Measurements from ENCODE around the gene PPIG. TPM values are rescaled to one million over a fixed set of nuclear protein-coding genes. Genes with fewer than 3 reads are reported as not detected.
"Not testable (repeated sequence)": the region's sequence is repeated elsewhere in the genome, so short reads cannot be mapped to it uniquely, and the experiment has no call there.

Gene PPIG
- total RNA-seq, 4 donors from 2014 or later, result 26.1 to 53.8 (median 37.1) TPM

- TF ChIP-seq CTCF (IDR thresholded peaks at IDR 0.05) (no peak), POLR2A (IDR thresholded peaks at IDR 0.05) (no peak), EP300 (IDR thresholded peaks at IDR 0.05) (no peak)
- Histone ChIP-seq H3K36me3 (no peaks in the 10 kb centered on the region), H3K4me1 (peaks cover 0 to 18% (median 6%) of the 10 kb centered on the region in 4 donors), H3K27ac (no peak overlapping the region), H3K27me3 (no peaks in the 10 kb centered on the region), H3K9me3 (no peaks in the 10 kb centered on the region), H3K4me3 (no peak overlapping the region)
- 87 to 89% methylated on average over 3 of the region's 3 CpGs for WGBS, 2 donors
- DNase-seq (ENCODE audit: low spot score in 2 of 2), result no peak
Observed at GRCh38 chr2:169571571-169571970, 12.6 kb upstream of the PPIG start.

- WGBS, 2 donors, result 77 to 95% methylated on average over 1 of the region's 1 CpG
- Histone ChIP-seq H3K27me3 (no peaks in the 10 kb centered on the region), H3K4me3 (no peak overlapping the region), H3K36me3 (no peaks in the 10 kb centered on the region), H3K27ac (no peak overlapping the region), H3K9me3 (no peaks in the 10 kb centered on the region), H3K4me1 (peaks cover 0 to 18% (median 6%) of the 10 kb centered on the region in 4 donors)
- no peak for DNase-seq (ENCODE audit: low spot score in 2 of 2)
- TF ChIP-seq POLR2A (IDR thresholded peaks at IDR 0.05), result no peak
- no peak for TF ChIP-seq EP300 (IDR thresholded peaks at IDR 0.05)
- no peak for TF ChIP-seq CTCF (IDR thresholded peaks at IDR 0.05)
Observed at GRCh38 chr2:169572189-169572588, 12.0 kb upstream of the PPIG start.

- H3K4me1 ChIP-seq, result peaks cover 0 to 18% (median 6%) of the 10 kb centered on the region in 4 donors
- no peak overlapping the region for H3K27ac ChIP-seq
- H3K36me3 ChIP-seq, result no peaks in the 10 kb centered on the region
- no peak for TF ChIP-seq EP300 (IDR thresholded peaks at IDR 0.05)
- TF ChIP-seq CTCF (IDR thresholded peaks at IDR 0.05), result no peak
- TF ChIP-seq POLR2A (IDR thresholded peaks at IDR 0.05), result no peak
- 44 to 51% methylated on average over 2 of the region's 2 CpGs for WGBS, 2 donors
- DNase-seq (ENCODE audit: low spot score in 2 of 2), result no peak
- H3K27me3 ChIP-seq, result no peaks in the 10 kb centered on the region
- peak overlapping the region; percentile 48 to 64 (median 57) for H3K4me3 ChIP-seq
- no peaks in the 10 kb centered on the region for H3K9me3 ChIP-seq
Observed at GRCh38 chr2:169572821-169573159, 11.4 kb upstream of the PPIG start.

GRCh38 chr2:169573160-169573973, 10.8 kb upstream of the PPIG start, which contains the start of gene FASTKD1:
TSS of gene FASTKD1 (minus strand) at chr2:169573865. CDS start at chr2:169572029, 1,836 bp downstream.
- peak within 1 kb of the TSS; percentile 46 to 63 (median 60) for H3K27ac ChIP-seq
- peak; percentile 60 to 90 for TF ChIP-seq EP300 (IDR thresholded peaks at IDR 0.05)
- no peak for TF ChIP-seq CTCF (IDR thresholded peaks at IDR 0.05)
- peak in 1 of 2 donors; percentile 37 for TF ChIP-seq POLR2A (IDR thresholded peaks at IDR 0.05)
- H3K4me1 ChIP-seq, result peaks cover 0 to 18% (median 6%) of the 10 kb centered on the region in 4 donors
- DNase-seq (ENCODE audit: low spot score in 2 of 2), result peak; percentile 64 to 79
- H3K9me3 ChIP-seq, result no peaks in the 10 kb centered on the region
- no peaks in the 10 kb centered on the region for H3K36me3 ChIP-seq
- H3K27me3 ChIP-seq, result no peaks in the 10 kb centered on the region
- WGBS, 2 donors, result 1 to 2% methylated on average over 33 of the region's 33 CpGs
- peak within 1 kb of the TSS; percentile 48 to 64 (median 57) for H3K4me3 ChIP-seq

GRCh38 chr2:169573974-169574299, 10.2 kb upstream of the PPIG start:
- Histone ChIP-seq H3K36me3 (no peaks in the 10 kb centered on the region), H3K9me3 (no peaks in the 10 kb centered on the region), H3K27ac (peak overlapping the region in 3 of 4 donors; percentile 46 to 63 (median 56)), H3K4me3 (peak overlapping the region; percentile 48 to 64 (median 57)), H3K4me1 (peaks cover 0 to 18% (median 6%) of the 10 kb centered on the region in 4 donors), H3K27me3 (no peaks in the 10 kb centered on the region)
- WGBS, 2 donors, result 34 to 35% methylated on average over 6 of the region's 6 CpGs
- TF ChIP-seq POLR2A (IDR thresholded peaks at IDR 0.05), result no peak
- TF ChIP-seq EP300 (IDR thresholded peaks at IDR 0.05), result no peak
- TF ChIP-seq CTCF (IDR thresholded peaks at IDR 0.05), result no peak
- DNase-seq (ENCODE audit: low spot score in 2 of 2), result no peak

- not testable (repeated sequence) for H3K36me3 ChIP-seq; DNase-seq (ENCODE audit: low spot score in 2 of 2); H3K9me3 ChIP-seq; H3K27me3 ChIP-seq; H3K27ac ChIP-seq; H3K4me3 ChIP-seq
- H3K4me1 ChIP-seq, result peaks cover 0 to 18% (median 6%) of the 10 kb centered on the region in 4 donors
- WGBS, 2 donors, result 87 to 93% methylated on average over 5 of the region's 5 CpGs
Observed at GRCh38 chr2:169574539-169574938, 9.6 kb upstream of the PPIG start.

- H3K4me3 ChIP-seq; DNase-seq (ENCODE audit: low spot score in 2 of 2); H3K9me3 ChIP-seq; H3K36me3 ChIP-seq; H3K27me3 ChIP-seq; H3K27ac ChIP-seq: not testable (repeated sequence)
- 95% methylated on average over 13 of the region's 36 CpGs; no CpG with 5 or more reads in 1 of the 2 donors for whole genome bisulfite sequencing, 2 donors
- peaks cover 0 to 18% (median 6%) of the 10 kb centered on the region in 4 donors for H3K4me1 ChIP-seq
Observed at GRCh38 chr2:169575264-169575663, 8.9 kb upstream of the PPIG start.

All from tibial nerve (tissue), 4 donors.